Tibial nerve (tissue), 4 donors: ENCODE results near the gene LRCH4.
"Not testable (repeated sequence)": the region's sequence is repeated elsewhere in the genome, so short reads cannot be mapped to it uniquely, and the experiment has no call there.

Experiments
- EP300 ChIP-seq, 2 donors: sonication (generic); formaldehyde crosslinking; IDR thresholded peaks; one replicate each; pipeline ENCODE4 v1.6.1; 2017; ENCODE audit warnings: antibody characterized with exemption in 2 of 2, mild to moderate bottlenecking in 1 of 2
- POLR2A ChIP-seq, 2 donors: fragments of 450-650 bp; IDR thresholded peaks; one replicate each; pipeline ENCODE4 v1.6.1; 2017; ENCODE audit warnings: antibody characterized with exemption in 2 of 2, mild to moderate bottlenecking in 2 of 2, moderate library complexity in 2 of 2
- TF ChIP-seq, protein P1 (sequence below), 5 experiments: fragments of 200-600 bp in 3 of 5; fragments of 450-650 bp in 2 of 5; sonication (generic) in 3 of 5; IDR thresholded peaks; one replicate each; pipeline ENCODE4 v1.5.1; 2016 to 2019; ENCODE audit warnings: antibody characterized with exemption in 5 of 5, mild to moderate bottlenecking in 3 of 5, moderate library complexity in 2 of 5

DNA sequence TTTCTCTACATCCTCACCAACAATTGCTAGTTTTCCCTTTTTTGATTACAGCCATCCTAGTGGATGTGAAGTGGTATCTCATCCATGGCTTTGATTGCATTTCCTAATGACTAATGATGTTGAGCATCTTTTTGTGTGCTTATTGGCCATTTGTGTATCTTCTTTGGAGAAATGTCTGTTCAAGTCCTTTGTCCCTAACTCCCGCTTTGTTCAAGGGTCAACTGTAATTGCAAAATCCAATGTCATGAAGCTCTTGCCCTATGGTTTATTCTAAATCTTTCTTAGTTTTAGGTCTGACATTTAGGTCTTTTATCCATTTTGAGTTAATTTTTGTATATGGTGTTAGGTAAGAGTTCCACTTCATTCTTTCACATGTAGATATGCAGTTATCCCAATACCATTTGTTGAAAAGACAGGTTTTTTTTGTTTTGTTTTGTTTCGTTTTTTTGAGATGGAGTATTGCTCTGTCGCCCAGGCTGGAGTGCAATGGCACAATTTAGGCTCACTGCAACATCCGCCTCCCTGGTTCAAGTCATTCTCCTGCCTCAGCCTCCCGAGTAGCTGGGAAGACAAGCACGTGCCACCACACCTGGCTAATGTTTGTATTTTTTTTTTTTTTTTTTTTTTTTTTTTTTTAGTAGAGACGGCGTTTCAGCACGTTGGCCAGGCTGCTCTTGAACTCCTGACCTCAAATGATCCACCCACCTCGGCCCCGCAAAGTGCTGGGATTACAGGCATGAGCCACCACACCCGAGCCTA is 57.6 kb downstream of the LRCH4 start:
- TF ChIP-seq POLR2A, EP300 (IDR thresholded peaks at IDR 0.05): not testable (repeated sequence)
- TF ChIP-seq, protein P1, sequence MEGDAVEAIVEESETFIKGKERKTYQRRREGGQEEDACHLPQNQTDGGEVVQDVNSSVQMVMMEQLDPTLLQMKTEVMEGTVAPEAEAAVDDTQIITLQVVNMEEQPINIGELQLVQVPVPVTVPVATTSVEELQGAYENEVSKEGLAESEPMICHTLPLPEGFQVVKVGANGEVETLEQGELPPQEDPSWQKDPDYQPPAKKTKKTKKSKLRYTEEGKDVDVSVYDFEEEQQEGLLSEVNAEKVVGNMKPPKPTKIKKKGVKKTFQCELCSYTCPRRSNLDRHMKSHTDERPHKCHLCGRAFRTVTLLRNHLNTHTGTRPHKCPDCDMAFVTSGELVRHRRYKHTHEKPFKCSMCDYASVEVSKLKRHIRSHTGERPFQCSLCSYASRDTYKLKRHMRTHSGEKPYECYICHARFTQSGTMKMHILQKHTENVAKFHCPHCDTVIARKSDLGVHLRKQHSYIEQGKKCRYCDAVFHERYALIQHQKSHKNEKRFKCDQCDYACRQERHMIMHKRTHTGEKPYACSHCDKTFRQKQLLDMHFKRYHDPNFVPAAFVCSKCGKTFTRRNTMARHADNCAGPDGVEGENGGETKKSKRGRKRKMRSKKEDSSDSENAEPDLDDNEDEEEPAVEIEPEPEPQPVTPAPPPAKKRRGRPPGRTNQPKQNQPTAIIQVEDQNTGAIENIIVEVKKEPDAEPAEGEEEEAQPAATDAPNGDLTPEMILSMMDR (IDR thresholded peaks at IDR 0.05): not testable (repeated sequence)
